ENCODE data around the gene CAPN8.

The CAPN8 gene

DNA sequence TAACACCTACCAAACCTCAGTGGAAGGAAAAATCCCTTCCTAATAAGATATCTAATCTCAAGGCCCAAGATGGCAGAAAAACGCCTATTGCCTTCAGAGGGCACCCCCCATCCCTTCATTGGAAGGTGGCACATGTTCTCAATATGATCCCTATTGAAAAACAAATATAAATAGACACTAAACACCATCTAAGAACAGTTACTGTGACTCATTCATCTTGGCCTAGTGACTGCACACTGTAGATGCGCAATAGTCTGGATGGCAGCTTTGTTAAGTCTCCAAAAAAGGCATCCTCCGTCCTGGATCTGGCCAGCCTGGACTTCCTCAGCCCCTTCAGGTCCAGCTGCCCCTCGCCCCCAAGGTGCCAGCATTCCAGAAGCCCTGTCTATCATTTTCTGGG lies 121.9 kb downstream of the CAPN8 start:
- TF ChIP-seq, protein P1, sequence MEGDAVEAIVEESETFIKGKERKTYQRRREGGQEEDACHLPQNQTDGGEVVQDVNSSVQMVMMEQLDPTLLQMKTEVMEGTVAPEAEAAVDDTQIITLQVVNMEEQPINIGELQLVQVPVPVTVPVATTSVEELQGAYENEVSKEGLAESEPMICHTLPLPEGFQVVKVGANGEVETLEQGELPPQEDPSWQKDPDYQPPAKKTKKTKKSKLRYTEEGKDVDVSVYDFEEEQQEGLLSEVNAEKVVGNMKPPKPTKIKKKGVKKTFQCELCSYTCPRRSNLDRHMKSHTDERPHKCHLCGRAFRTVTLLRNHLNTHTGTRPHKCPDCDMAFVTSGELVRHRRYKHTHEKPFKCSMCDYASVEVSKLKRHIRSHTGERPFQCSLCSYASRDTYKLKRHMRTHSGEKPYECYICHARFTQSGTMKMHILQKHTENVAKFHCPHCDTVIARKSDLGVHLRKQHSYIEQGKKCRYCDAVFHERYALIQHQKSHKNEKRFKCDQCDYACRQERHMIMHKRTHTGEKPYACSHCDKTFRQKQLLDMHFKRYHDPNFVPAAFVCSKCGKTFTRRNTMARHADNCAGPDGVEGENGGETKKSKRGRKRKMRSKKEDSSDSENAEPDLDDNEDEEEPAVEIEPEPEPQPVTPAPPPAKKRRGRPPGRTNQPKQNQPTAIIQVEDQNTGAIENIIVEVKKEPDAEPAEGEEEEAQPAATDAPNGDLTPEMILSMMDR (conservative IDR thresholded peaks at IDR 0.05; ENCODE audit: low read depth, low read length): no peak
- DNase-seq (ENCODE audit: low read depth): no peak
- H3K4me3 ChIP-seq (ENCODE audit: low read length): no peak overlapping the region

DNA sequence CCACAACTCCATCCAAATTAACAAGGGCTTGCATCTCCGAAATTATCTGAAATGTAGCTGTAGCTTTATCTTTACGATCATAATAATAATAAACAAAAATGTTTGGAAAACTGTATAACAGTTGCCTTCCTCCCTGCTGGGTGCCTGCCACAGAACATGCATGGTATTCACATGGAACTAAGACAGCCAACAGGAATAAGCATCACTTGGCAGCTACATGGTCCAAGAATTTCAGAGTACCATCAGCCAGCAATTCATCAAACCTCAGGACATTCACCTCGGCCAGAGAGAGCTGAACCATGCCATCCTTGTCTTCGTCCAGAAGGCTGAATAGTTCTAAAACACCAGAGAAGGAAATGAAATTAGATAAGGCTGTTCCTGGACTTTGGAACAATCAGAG lies 122.7 kb downstream of the CAPN8 start:
- DNase-seq (ENCODE audit: low read depth): no peak
- TF ChIP-seq, protein P1 (conservative IDR thresholded peaks at IDR 0.05; ENCODE audit: low read depth, low read length): no peak

DNA sequence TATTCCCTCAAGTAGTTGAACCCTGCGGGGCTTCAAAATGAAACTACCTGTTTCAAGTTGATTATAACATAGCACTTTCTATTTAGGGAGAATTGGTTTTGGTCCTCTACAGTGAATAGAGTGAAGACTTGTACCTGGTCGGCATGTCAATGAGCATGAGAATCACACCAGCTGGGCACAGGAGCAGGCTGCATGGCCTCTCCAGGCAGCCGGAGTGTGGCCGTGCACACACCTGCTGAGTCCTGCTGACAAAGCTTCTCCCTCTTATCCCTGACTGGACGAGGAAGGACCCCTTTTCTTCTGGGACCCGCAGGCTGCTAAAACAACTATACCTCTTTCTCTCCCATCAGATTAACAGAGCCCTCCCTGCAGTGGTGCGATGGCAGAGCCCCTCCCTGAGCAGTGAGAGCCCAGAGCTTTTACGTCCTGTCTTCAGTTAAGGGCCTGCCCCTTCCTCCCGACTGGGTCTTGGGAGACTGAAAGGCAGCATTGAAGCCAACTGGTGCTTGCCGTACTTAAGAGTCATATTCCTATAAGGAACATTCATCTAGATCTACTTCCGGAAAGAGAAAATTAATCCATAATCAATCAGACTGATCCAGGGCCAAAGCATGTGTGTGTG lies 124.9 kb downstream of the CAPN8 start:
- TF ChIP-seq, protein P1 (conservative IDR thresholded peaks at IDR 0.05; ENCODE audit: low read depth, low read length): no peak
- DNase-seq (ENCODE audit: low read depth): no peak
- H3K4me3 ChIP-seq (ENCODE audit: low read length): no peak overlapping the region

More for the DNA sequence above, 122.7 kb downstream of the CAPN8 start:
- H3K4me3 ChIP-seq (ENCODE audit: low read length): no peak overlapping the region

DNA sequence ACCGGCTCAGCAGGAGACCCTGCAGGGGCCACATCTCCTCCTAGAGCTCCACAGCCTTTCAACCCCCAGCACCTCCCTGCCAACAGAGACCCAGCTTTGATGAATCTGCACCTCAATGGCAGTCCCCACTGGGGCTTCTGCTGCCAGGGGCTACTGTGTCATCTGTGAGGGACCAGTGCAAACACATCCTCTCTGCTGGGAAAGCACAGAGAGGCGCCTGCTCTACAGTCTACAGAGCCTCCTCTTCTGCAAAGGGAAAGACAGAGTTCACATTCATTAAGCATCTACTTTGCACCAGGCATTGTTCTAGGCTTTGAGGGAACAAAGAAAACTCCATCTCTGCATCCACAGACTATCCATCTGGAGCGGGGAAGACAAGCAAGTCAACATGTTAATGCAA lies 125.8 kb downstream of the CAPN8 start:
- H3K4me3 ChIP-seq (ENCODE audit: low read length): no peak overlapping the region
- TF ChIP-seq, protein P1 (conservative IDR thresholded peaks at IDR 0.05; ENCODE audit: low read depth, low read length): no peak
- no peak for DNase-seq (ENCODE audit: low read depth)

DNA sequence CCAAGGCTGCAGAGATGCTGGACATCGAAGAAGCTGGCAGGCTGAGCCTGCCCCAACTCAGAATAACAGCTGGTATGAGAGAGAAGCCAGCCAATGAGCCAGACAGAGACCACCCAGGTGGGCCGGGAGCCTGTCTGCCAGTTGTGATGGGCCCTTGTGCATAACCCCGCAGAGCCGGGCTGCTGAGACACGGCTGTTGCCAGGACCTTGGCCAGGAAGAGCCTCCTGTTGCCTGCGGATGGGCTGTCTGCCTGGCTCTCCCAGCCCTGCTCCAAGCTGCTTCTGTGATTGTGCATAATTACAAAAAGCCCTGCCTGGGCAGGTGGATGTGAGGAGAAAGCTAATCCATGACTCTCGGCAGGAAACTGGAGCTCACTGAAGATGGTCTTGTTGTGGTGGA lies 126.5 kb downstream of the CAPN8 start:
- TF ChIP-seq, protein P1 (conservative IDR thresholded peaks at IDR 0.05; ENCODE audit: low read depth, low read length): no peak
- no peak for DNase-seq (ENCODE audit: low read depth)
- no peak overlapping the region for H3K4me3 ChIP-seq (ENCODE audit: low read length)

DNA sequence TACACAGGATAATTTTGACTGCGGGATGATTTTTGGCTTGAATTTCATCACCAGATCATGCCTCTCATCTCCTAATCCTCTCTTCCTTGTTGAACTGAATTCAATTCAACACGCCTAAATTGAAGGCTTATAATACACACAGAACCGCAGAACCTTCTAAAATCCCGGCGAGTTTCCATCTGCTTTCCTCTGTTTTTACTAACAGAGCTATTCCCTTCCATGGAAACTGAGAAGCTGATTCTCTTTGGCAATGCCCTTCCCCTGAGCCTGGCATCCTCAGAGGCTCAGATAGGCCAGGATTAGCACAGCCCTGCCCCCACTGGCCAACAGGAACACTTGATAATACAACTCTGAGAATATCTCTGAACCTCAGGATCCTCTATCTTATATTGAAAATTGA lies 130.2 kb downstream of the CAPN8 start:
- DNase-seq (ENCODE audit: low read depth): no peak
- H3K4me3 ChIP-seq (ENCODE audit: low read length): no peak overlapping the region
- TF ChIP-seq, protein P1 (conservative IDR thresholded peaks at IDR 0.05; ENCODE audit: low read depth, low read length): no peak

DNA sequence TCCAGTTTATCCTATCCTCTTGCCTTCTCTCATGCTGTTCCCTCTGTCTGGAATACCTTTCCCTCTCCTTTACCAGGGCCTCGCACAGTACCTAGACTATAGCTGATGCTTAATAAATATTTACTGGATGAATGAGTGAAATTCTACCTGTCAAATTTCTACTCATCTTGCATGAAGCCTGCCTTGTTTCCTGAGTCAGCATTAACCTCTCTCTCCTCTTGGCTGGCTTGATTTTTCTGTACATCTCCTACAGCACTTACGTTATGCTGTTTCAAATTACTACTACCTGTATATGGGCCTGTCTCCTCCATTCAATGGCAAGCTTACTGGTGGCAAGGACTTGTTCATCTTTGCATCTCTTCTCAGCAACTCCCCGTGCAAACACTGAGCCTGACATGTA lies 130.8 kb downstream of the CAPN8 start:
- DNase-seq (ENCODE audit: low read depth): no peak
- no peak overlapping the region for H3K4me3 ChIP-seq (ENCODE audit: low read length)
- TF ChIP-seq, protein P1 (conservative IDR thresholded peaks at IDR 0.05; ENCODE audit: low read depth, low read length): no peak
